ENCODE measurements around the gene GIPR.
"Not testable (repeated sequence)": the region's sequence is repeated elsewhere in the genome, so short reads cannot be mapped to it uniquely, and the experiment has no call there.

GIPR gene

GRCh38 chr19:45667620-45668341 is at the start of gene GIPR:
Gene GIPR, plus strand, starts transcription at chr19:45668221. Its CDS starts 1,300 bp downstream, at chr19:45669521.
- DNase-seq: no peak
- in situ Hi-C loops (cut with HindIII; ENCODE audit: low pct_ligation_motif_present, low pct_unique_long_range_greater_than_20kb, low sequenced_read_pairs): no loop called here

DNA sequence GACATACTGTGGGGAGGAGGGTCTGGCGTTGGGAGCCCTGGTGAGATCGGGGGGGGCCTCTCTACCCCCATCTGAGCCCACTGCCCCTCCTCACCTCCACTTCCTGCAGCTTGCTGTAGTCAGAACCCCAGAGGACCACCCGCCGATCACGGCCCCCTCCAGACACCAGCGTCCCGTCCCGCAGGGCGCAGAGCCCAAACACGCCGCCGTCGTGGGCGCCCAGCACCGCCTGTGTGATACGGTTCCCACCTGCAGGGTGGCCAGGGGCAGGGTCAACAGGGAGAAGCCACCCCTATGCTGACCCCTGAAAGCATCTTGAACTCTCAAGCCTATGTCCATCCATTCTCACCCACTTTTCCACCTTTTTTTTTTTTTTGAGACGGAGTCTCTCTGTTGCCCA is 46.6 kb upstream of the GIPR start:
- in situ Hi-C loops (cut with HindIII; ENCODE audit: low pct_ligation_motif_present, low pct_unique_long_range_greater_than_20kb, low sequenced_read_pairs): no loop called here
- DNase-seq: no peak

DNA sequence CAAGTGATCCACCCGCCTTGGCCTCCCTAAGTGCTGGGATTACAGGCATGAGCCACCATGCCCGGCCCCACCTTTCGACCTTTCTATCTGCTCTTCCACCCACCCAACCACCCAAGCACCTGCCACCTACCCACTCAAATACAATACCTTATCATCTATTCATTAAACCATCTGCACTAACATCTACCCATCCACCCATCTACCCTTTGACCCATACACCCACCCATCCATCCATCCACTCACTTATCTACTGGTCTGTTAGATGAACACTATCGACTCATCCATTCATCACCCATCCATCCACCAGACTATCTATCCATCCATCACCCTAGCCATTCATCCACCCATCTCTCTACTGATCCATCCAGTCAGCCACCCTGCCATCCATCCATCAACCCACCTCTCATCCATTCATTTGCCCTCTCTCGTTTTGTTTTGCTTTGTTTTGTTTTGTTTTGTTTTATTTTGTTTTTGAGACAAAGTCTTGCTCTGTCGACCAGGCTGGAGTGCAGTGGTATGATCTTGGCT is 46.0 kb upstream of the GIPR start:
- DNase-seq: no peak
- in situ Hi-C loops (cut with HindIII; ENCODE audit: low pct_ligation_motif_present, low pct_unique_long_range_greater_than_20kb, low sequenced_read_pairs): no loop called here

GRCh38 chr19:45623984-45624383 is 44.0 kb upstream of the GIPR start:
- DNase-seq: no peak
- in situ Hi-C loops (cut with HindIII; ENCODE audit: low pct_ligation_motif_present, low pct_unique_long_range_greater_than_20kb, low sequenced_read_pairs): no loop called here

DNA sequence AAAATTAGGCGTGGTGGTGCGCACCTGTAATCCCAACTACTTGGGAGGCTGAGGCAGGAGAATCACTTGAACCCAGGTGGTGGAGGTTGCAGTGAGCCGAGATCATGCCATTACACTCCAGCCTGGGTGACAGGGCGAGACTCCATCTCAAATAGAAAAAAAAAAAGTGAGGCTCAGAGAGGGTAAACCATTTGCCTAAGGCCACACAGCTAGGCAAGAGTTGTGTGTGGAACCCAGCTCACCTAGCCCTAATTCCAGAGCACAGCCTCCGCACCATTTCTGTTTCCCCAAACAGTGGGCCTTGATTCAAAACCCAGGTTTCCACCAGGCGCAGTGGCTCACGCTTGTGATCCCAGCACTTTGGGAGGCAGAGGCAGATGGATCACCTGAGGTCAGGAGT is 39.8 kb upstream of the GIPR start:
- in situ Hi-C loops (cut with HindIII; ENCODE audit: low pct_ligation_motif_present, low pct_unique_long_range_greater_than_20kb, low sequenced_read_pairs); DNase-seq: not testable (repeated sequence)

- DNase-seq: no peak
- in situ Hi-C loops (cut with HindIII; ENCODE audit: low pct_ligation_motif_present, low pct_unique_long_range_greater_than_20kb, low sequenced_read_pairs): no loop called here
These were observed 38.3 kb upstream of the GIPR start for GRCh38 chr19:45629704-45630103.

GRCh38 chr19:45630463-45630862 is 37.6 kb upstream of the GIPR start:
- in situ Hi-C loops (cut with HindIII; ENCODE audit: low pct_ligation_motif_present, low pct_unique_long_range_greater_than_20kb, low sequenced_read_pairs): no loop called here
- DNase-seq: peak; percentile 23

DNA sequence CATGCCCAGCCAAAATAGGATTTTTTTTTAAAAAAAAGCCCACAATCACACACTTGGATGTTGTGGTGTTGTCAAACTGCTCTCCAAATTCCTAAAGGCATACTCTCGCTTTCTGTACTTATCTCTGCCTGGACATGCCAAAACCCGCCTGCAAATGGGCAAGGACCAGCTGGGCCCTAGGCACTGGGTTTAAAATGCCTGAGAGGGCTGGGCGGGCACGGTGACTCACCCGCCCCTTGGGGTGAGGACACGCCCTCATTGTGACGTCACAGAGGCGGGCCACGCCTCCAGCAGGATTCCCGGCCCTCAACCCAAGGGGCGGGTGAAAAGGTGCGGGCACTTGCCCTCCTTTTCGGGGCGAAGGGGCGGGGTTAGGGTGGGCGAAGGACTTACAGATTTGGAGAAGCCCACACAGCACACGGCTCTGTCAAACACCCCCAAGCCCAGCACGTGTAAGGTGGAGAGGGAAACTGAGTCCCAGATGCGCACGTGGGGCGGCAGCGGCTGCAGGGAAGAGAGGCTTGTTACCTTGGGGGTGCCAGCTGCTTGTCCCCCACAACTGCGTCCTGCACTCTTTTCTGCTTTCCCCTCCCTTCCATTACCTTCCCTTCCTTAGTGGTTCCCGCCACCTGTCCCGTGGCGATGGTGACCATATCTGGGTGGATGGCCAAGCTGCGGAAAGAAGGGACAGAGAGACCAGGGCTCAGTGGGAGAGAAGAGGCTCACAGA is 35.4 kb upstream of the GIPR start:
- in situ Hi-C loops (cut with HindIII; ENCODE audit: low pct_ligation_motif_present, low pct_unique_long_range_greater_than_20kb, low sequenced_read_pairs): no loop called here
- DNase-seq: peak; percentile 85

GRCh38 chr19:45636275-45636674 is 31.7 kb upstream of the GIPR start:
- DNase-seq: no peak
- in situ Hi-C loops (cut with HindIII; ENCODE audit: low pct_ligation_motif_present, low pct_unique_long_range_greater_than_20kb, low sequenced_read_pairs): no loop called here

DNA sequence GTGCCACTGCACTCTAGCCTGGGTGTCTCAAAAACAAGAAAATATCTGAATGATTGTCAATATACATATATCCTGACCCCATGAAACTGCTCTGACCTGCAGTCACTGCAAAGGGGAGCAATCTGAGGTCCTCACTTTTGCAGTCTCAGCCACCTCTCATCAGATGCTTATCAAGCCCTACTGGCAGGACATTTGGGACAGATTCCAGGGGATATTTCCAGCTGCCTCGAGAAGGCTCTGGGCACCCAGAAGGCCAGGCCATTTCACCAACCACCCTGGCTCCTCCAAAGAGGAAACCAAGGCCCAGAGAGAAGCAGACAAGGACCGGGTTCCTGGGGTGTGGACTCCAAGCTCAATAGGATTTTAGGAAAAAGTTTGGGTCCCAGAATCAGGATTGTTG is 31.1 kb upstream of the GIPR start:
- no peak for DNase-seq
- in situ Hi-C loops (cut with HindIII; ENCODE audit: low pct_ligation_motif_present, low pct_unique_long_range_greater_than_20kb, low sequenced_read_pairs): no loop called here

DNA sequence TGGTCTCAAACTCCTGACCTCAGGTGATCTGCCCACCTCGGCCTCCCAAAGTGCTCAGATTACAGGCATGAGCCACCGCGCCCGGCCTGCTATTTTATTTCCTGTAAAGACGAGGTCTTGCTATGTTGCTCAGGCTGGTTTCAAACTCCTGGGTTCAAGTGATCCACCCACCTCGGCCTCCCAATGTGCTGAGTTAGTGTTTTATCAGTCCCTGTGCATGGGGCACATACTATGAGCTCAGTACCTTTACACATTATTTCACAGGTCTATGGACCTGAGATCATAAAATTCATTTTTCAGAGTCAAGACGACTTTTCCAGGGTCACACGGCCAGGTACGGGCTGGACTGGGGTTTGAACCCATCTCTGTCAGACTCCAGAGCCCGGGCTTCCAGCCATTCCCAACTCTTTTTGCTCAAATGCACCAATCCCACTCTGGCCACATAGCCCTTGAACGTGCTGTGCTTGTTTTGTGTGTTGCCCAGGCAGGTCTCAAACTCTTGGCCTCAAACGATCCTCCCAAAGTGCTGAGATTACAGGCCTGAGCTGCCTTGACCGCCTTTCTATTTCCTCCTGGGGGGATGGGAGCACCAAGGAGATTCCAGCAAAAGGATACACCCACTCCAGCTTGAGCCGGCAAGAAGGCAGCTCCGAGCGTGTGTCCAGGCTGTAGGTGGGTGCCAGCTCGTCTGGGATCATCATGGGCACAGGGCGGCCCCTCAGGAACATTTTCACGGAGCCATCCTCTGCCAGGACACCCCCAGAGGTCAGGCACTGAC is 29.9 kb upstream of the GIPR start:
- no peak for DNase-seq
- in situ Hi-C loops (cut with HindIII; ENCODE audit: low pct_ligation_motif_present, low pct_unique_long_range_greater_than_20kb, low sequenced_read_pairs): no loop called here

GRCh38 chr19:45638930-45639729 is 28.9 kb upstream of the GIPR start, which contains the start of gene EML2:
Gene EML2, minus strand, starts transcription at chr19:45639397. Its CDS starts 21 bp downstream, at chr19:45639376.
- DNase-seq: peak; percentile 52
- in situ Hi-C loops (cut with HindIII; ENCODE audit: low pct_ligation_motif_present, low pct_unique_long_range_greater_than_20kb, low sequenced_read_pairs): no loop called here

- in situ Hi-C loops (cut with HindIII; ENCODE audit: low pct_ligation_motif_present, low pct_unique_long_range_greater_than_20kb, low sequenced_read_pairs): no loop called here
- DNase-seq: no peak
These were observed 27.2 kb upstream of the GIPR start for GRCh38 chr19:45640849-45641273.

DNA sequence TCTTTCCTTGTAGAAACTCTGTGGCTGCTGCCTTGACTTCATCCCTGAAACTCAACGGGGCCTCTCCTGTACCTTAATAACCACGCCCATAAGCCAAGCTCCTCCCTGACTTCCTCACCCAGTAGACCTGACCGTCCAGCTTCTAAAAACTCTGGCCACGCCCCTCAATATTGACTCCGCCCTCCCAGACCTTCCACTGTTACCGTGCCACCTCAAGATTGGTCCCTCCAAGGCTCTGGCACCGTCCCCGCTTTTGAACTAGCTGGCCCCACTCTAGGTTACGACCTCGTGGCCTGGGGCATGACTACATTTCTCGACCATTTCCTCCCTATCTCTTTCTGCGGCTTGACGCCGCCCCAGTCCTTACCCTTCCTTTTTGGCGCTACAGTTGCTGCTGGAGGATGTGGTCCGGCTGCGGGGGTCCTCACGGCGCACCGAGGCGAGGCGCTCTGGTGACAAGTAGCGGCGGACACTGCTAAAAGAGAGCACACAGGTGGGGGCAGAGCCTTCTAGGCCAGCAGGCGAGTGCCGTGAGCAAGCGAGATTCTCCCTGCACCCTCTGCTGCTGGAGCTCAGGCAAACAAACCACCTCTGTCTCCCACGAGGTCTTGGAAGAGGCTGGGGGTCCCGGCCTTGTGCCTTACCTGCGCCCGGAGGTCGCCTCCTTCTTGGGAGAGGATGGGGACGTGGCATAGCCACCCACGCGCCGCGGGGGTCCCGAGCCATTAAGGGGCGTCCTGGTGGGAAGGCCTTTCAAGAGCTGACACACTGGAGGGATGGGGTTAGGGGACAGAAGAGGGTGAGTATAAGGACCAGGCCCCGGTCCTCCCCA is 26.5 kb upstream of the GIPR start:
- in situ Hi-C loops (cut with HindIII; ENCODE audit: low pct_ligation_motif_present, low pct_unique_long_range_greater_than_20kb, low sequenced_read_pairs): no loop called here
- DNase-seq: peak; percentile 93

DNA sequence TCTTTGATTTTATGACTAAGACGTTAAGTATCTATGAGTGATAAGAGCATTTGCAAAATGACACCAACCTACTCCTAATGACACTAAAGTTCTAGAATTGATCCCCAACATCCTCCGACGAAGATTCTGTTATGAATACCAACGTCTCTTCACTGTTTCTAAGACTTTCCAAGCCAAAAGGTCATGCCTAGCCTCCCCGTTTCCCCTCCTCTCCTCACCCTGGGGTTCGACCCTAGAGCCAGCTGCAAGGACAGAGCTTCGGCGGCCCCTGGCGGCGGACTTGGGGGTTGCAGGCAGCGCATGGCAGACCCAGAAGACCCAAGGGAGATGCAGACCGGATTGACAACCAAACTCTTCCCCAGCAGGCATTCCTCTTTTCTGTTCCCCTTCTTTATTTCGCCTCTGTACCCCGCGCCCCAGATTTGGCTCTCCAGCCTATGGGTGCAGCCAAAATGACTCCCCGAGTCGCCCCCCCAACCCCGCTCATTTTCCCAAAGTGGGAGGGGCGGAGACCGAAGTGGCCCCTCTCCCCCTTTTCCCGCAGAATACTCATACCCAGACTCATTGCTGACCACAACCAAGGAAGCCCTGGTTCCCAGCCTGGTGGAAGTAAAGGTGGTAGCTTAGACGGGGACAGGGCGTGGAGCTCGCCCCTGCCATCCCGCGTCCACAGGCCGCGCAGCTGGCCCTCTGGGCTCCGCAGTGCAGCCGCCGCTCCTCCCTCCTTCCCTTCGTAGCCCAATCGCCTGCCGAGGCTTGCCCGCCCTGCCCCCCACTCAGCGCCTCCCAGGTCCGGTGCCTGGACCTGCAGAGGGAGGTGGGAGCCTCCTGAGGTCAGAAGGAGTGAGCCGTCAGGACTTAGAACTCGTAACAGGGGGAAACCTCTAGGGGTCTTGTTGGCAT is 24.7 kb upstream of the GIPR start:
- peak; percentile 73 for DNase-seq
- in situ Hi-C loops (cut with HindIII; ENCODE audit: low pct_ligation_motif_present, low pct_unique_long_range_greater_than_20kb, low sequenced_read_pairs): no loop called here

GRCh38 chr19:45643927-45644771 is 23.9 kb upstream of the GIPR start:
- no peak for DNase-seq
- in situ Hi-C loops (cut with HindIII; ENCODE audit: low pct_ligation_motif_present, low pct_unique_long_range_greater_than_20kb, low sequenced_read_pairs): no loop called here
